ENCODE measurements around the gene USP25. TPM values are rescaled to one million over a fixed set of nuclear protein-coding genes. Genes with fewer than 3 reads are reported as not detected.

Gene USP25
- total and polyA plus RNA-seq, 2 donors, result 19.8 to 37.7 TPM

- no peak for DNase-seq (ENCODE audit: low read depth in 6 of 9, low spot score in 9 of 9)
- 100% methylated on average over 1 of the region's 1 CpG for WGBS
- H3K4me1 ChIP-seq (ENCODE audit: control insufficient read depth in 2 of 2, insufficient read depth in 2 of 2, low read length in 2 of 2), result no peaks in the 10 kb centered on the region
- H3K27ac ChIP-seq (ENCODE audit: low read depth in 1 of 2, low read length in 1 of 2), result no peak overlapping the region
- H3K27me3 ChIP-seq (ENCODE audit: control insufficient read depth in 2 of 2, insufficient read depth in 1 of 2, low read length in 1 of 2), result no peaks in the 10 kb centered on the region
- H3K4me3 ChIP-seq (ENCODE audit: low read length in 2 of 2), result no peak overlapping the region
- H3K36me3 ChIP-seq (ENCODE audit: control insufficient read depth in 2 of 2, insufficient read depth in 2 of 2, low read length in 1 of 2), result no peaks in the 10 kb centered on the region
- H3K9me3 ChIP-seq (ENCODE audit: control insufficient read depth in 2 of 2, insufficient read depth in 1 of 2, low read length in 1 of 2), result no peaks in the 10 kb centered on the region
Measured at GRCh38 chr21:15695241-15695640, 34.5 kb upstream of the USP25 start.

GRCh38 chr21:15701830-15702229 lies 28.0 kb upstream of the USP25 start:
- H3K4me1 ChIP-seq (ENCODE audit: control insufficient read depth in 2 of 2, insufficient read depth in 2 of 2, low read length in 2 of 2), result no peaks in the 10 kb centered on the region
- H3K27ac ChIP-seq (ENCODE audit: low read depth in 1 of 2, low read length in 1 of 2), result no peak overlapping the region
- H3K27me3 ChIP-seq (ENCODE audit: control insufficient read depth in 2 of 2, insufficient read depth in 1 of 2, low read length in 1 of 2), result no peaks in the 10 kb centered on the region
- H3K9me3 ChIP-seq (ENCODE audit: control insufficient read depth in 2 of 2, insufficient read depth in 1 of 2, low read length in 1 of 2), result no peaks in the 10 kb centered on the region
- no peaks in the 10 kb centered on the region for H3K36me3 ChIP-seq (ENCODE audit: control insufficient read depth in 2 of 2, insufficient read depth in 2 of 2, low read length in 1 of 2)
- no peak for DNase-seq (ENCODE audit: low read depth in 6 of 9, low spot score in 9 of 9)
- WGBS, result 100% methylated on average over 1 of the region's 1 CpG
- H3K4me3 ChIP-seq (ENCODE audit: low read length in 2 of 2), result no peak overlapping the region

GRCh38 chr21:15703932-15704331 lies 25.9 kb upstream of the USP25 start:
- no peaks in the 10 kb centered on the region for H3K9me3 ChIP-seq (ENCODE audit: control insufficient read depth in 2 of 2, insufficient read depth in 1 of 2, low read length in 1 of 2)
- H3K4me3 ChIP-seq (ENCODE audit: low read length in 2 of 2), result no peak overlapping the region
- no peaks in the 10 kb centered on the region for H3K4me1 ChIP-seq (ENCODE audit: control insufficient read depth in 2 of 2, insufficient read depth in 2 of 2, low read length in 2 of 2)
- H3K36me3 ChIP-seq (ENCODE audit: control insufficient read depth in 2 of 2, insufficient read depth in 2 of 2, low read length in 1 of 2), result no peaks in the 10 kb centered on the region
- no peak for DNase-seq (ENCODE audit: low read depth in 6 of 9, low spot score in 9 of 9)
- 95% methylated on average over 2 of the region's 2 CpGs for WGBS
- H3K27ac ChIP-seq (ENCODE audit: low read depth in 1 of 2, low read length in 1 of 2), result no peak overlapping the region
- H3K27me3 ChIP-seq (ENCODE audit: control insufficient read depth in 2 of 2, insufficient read depth in 1 of 2, low read length in 1 of 2), result no peaks in the 10 kb centered on the region

GRCh38 chr21:15706696-15707095 lies 23.1 kb upstream of the USP25 start:
- no peaks in the 10 kb centered on the region for H3K27me3 ChIP-seq (ENCODE audit: control insufficient read depth in 2 of 2, insufficient read depth in 1 of 2, low read length in 1 of 2)
- no peaks in the 10 kb centered on the region for H3K36me3 ChIP-seq (ENCODE audit: control insufficient read depth in 2 of 2, insufficient read depth in 2 of 2, low read length in 1 of 2)
- no peaks in the 10 kb centered on the region for H3K9me3 ChIP-seq (ENCODE audit: control insufficient read depth in 2 of 2, insufficient read depth in 1 of 2, low read length in 1 of 2)
- DNase-seq (ENCODE audit: low read depth in 6 of 9, low spot score in 9 of 9), result no peak
- no peaks in the 10 kb centered on the region for H3K4me1 ChIP-seq (ENCODE audit: control insufficient read depth in 2 of 2, insufficient read depth in 2 of 2, low read length in 2 of 2)
- H3K4me3 ChIP-seq (ENCODE audit: low read length in 2 of 2), result no peak overlapping the region
- 91% methylated on average over 3 of the region's 3 CpGs for WGBS
- no peak overlapping the region for H3K27ac ChIP-seq (ENCODE audit: low read depth in 1 of 2, low read length in 1 of 2)

GRCh38 chr21:15713412-15713811 lies 16.4 kb upstream of the USP25 start:
- H3K4me3 ChIP-seq (ENCODE audit: low read length in 2 of 2), result no peak overlapping the region
- H3K9me3 ChIP-seq (ENCODE audit: control insufficient read depth in 2 of 2, insufficient read depth in 1 of 2, low read length in 1 of 2), result no peaks in the 10 kb centered on the region
- 97% methylated on average over 1 of the region's 1 CpG for WGBS
- no peak overlapping the region for H3K27ac ChIP-seq (ENCODE audit: low read depth in 1 of 2, low read length in 1 of 2)
- DNase-seq (ENCODE audit: low read depth in 6 of 9, low spot score in 9 of 9), result no peak
- H3K27me3 ChIP-seq (ENCODE audit: control insufficient read depth in 2 of 2, insufficient read depth in 1 of 2, low read length in 1 of 2), result no peaks in the 10 kb centered on the region
- H3K4me1 ChIP-seq (ENCODE audit: control insufficient read depth in 2 of 2, insufficient read depth in 2 of 2, low read length in 2 of 2), result no peaks in the 10 kb centered on the region
- H3K36me3 ChIP-seq (ENCODE audit: control insufficient read depth in 2 of 2, insufficient read depth in 2 of 2, low read length in 1 of 2), result no peaks in the 10 kb centered on the region

DNA sequence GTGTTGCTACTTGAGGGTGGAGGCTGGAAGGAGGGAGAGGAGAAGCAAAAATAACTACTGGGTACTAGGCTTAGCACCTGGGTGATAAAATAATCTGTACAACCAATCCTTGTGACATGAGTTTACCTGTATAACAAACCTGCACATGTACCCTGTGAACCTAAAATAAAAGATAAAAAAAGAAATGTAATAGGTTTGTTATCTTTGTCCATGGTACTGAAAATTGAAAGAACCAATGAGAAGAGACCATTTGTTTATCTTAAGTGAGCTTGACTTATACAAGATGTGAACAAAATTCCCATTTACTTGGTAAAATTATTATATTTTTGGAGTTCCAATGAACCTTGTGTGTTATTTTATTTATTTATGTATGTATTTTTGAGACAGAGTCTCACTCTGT lies 11.1 kb upstream of the USP25 start:
- Histone ChIP-seq H3K4me3 (ENCODE audit: low read length in 2 of 2) (no peak overlapping the region), H3K9me3 (ENCODE audit: control insufficient read depth in 2 of 2, insufficient read depth in 1 of 2, low read length in 1 of 2) (no peaks in the 10 kb centered on the region), H3K27me3 (ENCODE audit: control insufficient read depth in 2 of 2, insufficient read depth in 1 of 2, low read length in 1 of 2) (no peaks in the 10 kb centered on the region)

GRCh38 chr21:15719976-15720375 lies 9.8 kb upstream of the USP25 start:
- DNase-seq (ENCODE audit: low read depth in 6 of 9, low spot score in 9 of 9), result no peak
- no peaks in the 10 kb centered on the region for H3K36me3 ChIP-seq (ENCODE audit: control insufficient read depth in 2 of 2, insufficient read depth in 2 of 2, low read length in 1 of 2)
- no peaks in the 10 kb centered on the region for H3K9me3 ChIP-seq (ENCODE audit: control insufficient read depth in 2 of 2, insufficient read depth in 1 of 2, low read length in 1 of 2)
- no peaks in the 10 kb centered on the region for H3K4me1 ChIP-seq (ENCODE audit: control insufficient read depth in 2 of 2, insufficient read depth in 2 of 2, low read length in 2 of 2)
- H3K27ac ChIP-seq (ENCODE audit: low read depth in 1 of 2, low read length in 1 of 2), result no peak overlapping the region
- 98% methylated on average over 4 of the region's 4 CpGs for WGBS
- no peak overlapping the region for H3K4me3 ChIP-seq (ENCODE audit: low read length in 2 of 2)
- H3K27me3 ChIP-seq (ENCODE audit: control insufficient read depth in 2 of 2, insufficient read depth in 1 of 2, low read length in 1 of 2), result no peaks in the 10 kb centered on the region

More for the DNA sequence above, 11.1 kb upstream of the USP25 start:
- no peak overlapping the region for H3K27ac ChIP-seq (ENCODE audit: low read depth in 1 of 2, low read length in 1 of 2)
- H3K36me3 ChIP-seq (ENCODE audit: control insufficient read depth in 2 of 2, insufficient read depth in 2 of 2, low read length in 1 of 2), result no peaks in the 10 kb centered on the region
- no peaks in the 10 kb centered on the region for H3K4me1 ChIP-seq (ENCODE audit: control insufficient read depth in 2 of 2, insufficient read depth in 2 of 2, low read length in 2 of 2)
- DNase-seq (ENCODE audit: low read depth in 6 of 9, low spot score in 9 of 9), result no peak

- Histone ChIP-seq H3K4me1 (ENCODE audit: control insufficient read depth in 2 of 2, insufficient read depth in 2 of 2, low read length in 2 of 2) (no peaks in the 10 kb centered on the region), H3K36me3 (ENCODE audit: control insufficient read depth in 2 of 2, insufficient read depth in 2 of 2, low read length in 1 of 2) (no peaks in the 10 kb centered on the region), H3K27ac (ENCODE audit: low read depth in 1 of 2, low read length in 1 of 2) (no peak overlapping the region), H3K27me3 (ENCODE audit: control insufficient read depth in 2 of 2, insufficient read depth in 1 of 2, low read length in 1 of 2) (no peaks in the 10 kb centered on the region), H3K9me3 (ENCODE audit: control insufficient read depth in 2 of 2, insufficient read depth in 1 of 2, low read length in 1 of 2) (no peaks in the 10 kb centered on the region), H3K4me3 (ENCODE audit: low read length in 2 of 2) (no peak overlapping the region)
- no peak for DNase-seq (ENCODE audit: low read depth in 6 of 9, low spot score in 9 of 9)
- WGBS, result 90% methylated on average over 4 of the region's 4 CpGs
Measured at GRCh38 chr21:15722591-15723324, 7.0 kb upstream of the USP25 start.

DNA sequence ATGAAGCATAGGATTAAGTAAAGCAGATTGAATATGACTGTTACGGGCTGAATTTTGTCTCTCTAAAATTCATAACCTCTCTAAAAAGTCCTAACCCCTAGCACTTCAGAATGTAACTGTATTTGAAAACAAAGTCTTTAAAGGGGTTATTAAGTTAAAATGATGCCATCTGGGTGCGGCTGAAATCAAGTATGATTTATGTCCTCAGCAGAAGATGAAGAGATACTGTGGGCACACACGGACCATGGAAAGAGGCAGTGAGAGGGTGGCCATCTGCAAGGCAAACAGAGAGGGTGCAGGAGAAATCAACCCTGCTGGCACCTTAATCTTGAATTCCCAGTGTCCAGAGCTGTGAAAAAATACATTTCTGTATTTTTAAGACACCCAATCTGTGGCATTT lies 3.8 kb upstream of the USP25 start:
- 88% methylated on average over 3 of the region's 3 CpGs for WGBS
- DNase-seq (ENCODE audit: low read depth in 6 of 9, low spot score in 9 of 9), result no peak
- Histone ChIP-seq H3K27ac (ENCODE audit: low read depth in 1 of 2, low read length in 1 of 2) (no peak overlapping the region), H3K27me3 (ENCODE audit: control insufficient read depth in 2 of 2, insufficient read depth in 1 of 2, low read length in 1 of 2) (peaks cover 0 to 3% of the 10 kb centered on the region in 2 donors), H3K4me3 (ENCODE audit: low read length in 2 of 2) (no peak overlapping the region), H3K4me1 (ENCODE audit: control insufficient read depth in 2 of 2, insufficient read depth in 2 of 2, low read length in 2 of 2) (peaks cover 0 to 3% of the 10 kb centered on the region in 2 donors), H3K36me3 (ENCODE audit: control insufficient read depth in 2 of 2, insufficient read depth in 2 of 2, low read length in 1 of 2) (no peaks in the 10 kb centered on the region), H3K9me3 (ENCODE audit: control insufficient read depth in 2 of 2, insufficient read depth in 1 of 2, low read length in 1 of 2) (no peaks in the 10 kb centered on the region)

All from thymus (tissue), 11 donors.